ENCODE measurements around the gene ID4.

ID4 gene

DNA sequence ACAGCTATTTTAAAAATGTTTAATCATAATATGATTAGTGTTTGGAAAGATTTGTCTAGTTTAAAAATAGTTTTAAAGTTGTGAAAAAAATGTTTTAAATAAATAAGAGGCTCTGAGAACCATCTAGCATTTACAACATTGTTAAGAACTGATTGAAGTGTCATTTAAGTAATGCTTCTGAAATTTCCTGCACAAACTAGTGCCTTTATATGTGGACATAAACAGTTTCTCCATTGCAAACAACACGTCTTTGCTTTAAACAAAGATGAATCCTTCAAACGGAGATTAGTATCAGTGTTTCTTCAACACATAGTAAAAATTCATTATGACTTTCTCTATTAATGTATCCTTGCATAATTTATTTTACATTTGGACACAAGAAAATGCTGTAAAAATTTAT, 45.9 kb upstream of the ID4 start (continued):
- no peak for TF ChIP-seq ZNF626 (tag by site-specific recombination; IDR thresholded peaks at IDR 0.05)

DNA sequence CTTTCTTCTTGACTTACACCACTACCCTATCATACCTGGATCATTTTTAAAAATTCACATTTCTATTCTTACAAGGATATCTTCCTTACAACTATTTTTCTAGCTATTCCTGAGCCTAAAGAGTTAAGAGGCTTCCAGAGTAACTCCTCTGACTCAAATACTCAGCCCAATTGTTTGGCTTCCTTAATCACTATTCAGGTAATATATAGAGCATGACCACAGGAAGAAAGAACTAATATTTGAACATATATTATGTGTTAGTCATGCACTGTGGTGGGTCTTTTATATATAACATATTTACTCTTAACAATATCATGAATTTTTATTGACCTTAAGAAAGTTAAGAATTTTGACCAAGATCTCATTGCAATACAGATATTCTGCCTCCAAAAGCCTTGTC, 42.0 kb upstream of the ID4 start:
- H3K36me3 ChIP-seq (ENCODE audit: control insufficient read depth in 2 of 2, insufficient read depth in 1 of 2, low read length in 2 of 2) = no peaks in the 10 kb centered on the region
- H3K27ac ChIP-seq (ENCODE audit: extremely low read depth, low read depth, low read length) = no peak overlapping the region
- ChIA-PET POLR2A (no interaction called here), CTCF (interaction anchor here (0.5 kb wide), 1 partner anchor 204 kb away, joined by 4 read pairs; no protein-coding TSS in a partner anchor)
- TF ChIP-seq KLF7 (tag by site-specific recombination; IDR thresholded peaks at IDR 0.05; ENCODE audit: borderline replicate concordance) (no peak), ZNF776 (tag by site-specific recombination; IDR thresholded peaks at IDR 0.05; ENCODE audit: borderline replicate concordance) (no peak), ZNF140 (tag by site-specific recombination; IDR thresholded peaks at IDR 0.05) (no peak), ZNF223 (tag by site-specific recombination; IDR thresholded peaks at IDR 0.05) (no peak), YY2 (tag by site-specific recombination; IDR thresholded peaks at IDR 0.05) (no peak), ZNF747 (tag by site-specific recombination; IDR thresholded peaks at IDR 0.05) (no peak), ZXDB (tag by site-specific recombination; IDR thresholded peaks at IDR 0.05) (no peak), ZNF548 (tag by site-specific recombination; IDR thresholded peaks at IDR 0.05) (no peak), KLF1 (tag by site-specific recombination; IDR thresholded peaks at IDR 0.05) (no peak), ZNF48 (tag by site-specific recombination; IDR thresholded peaks at IDR 0.05) (no peak), INSM2 (tag by site-specific recombination; IDR thresholded peaks at IDR 0.05) (no peak), SP3 (tag by site-specific recombination; IDR thresholded peaks at IDR 0.05) (no peak), KLF17 (tag by site-specific recombination; IDR thresholded peaks at IDR 0.05) (no peak), KLF16 (tag by site-specific recombination; IDR thresholded peaks at IDR 0.05) (no peak), ELK4 (IDR thresholded peaks at IDR 0.05; ENCODE audit: borderline replicate concordance, low read depth, low read length) (no peak), ZNF157 (tag by site-specific recombination; IDR thresholded peaks at IDR 0.05) (no peak), ZNF629 (tag by site-specific recombination; IDR thresholded peaks at IDR 0.05) (no peak), ZNF626 (tag by site-specific recombination; IDR thresholded peaks at IDR 0.05) (no peak)
- TF ChIP-seq, protein P1, sequence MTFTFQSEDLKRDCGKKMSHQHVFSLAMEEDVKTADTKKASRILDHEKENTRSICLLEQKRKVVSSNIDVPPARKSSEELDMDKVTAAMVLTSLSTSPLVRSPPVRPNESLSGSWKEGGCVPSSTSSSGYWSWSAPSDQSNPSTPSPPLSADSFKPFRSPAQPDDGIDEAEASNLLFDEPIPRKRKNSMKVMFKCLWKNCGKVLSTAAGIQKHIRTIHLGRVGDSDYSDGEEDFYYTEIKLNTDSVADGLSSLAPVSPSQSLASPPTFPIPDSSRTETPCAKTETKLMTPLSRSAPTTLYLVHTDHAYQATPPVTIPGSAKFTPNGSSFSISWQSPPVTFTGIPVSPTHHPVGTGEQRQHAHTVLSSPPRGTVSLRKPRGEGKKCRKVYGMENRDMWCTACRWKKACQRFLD (tag by site-specific recombination; IDR thresholded peaks at IDR 0.05) = no peak
- H3K9me3 ChIP-seq (ENCODE audit: control insufficient read depth, insufficient read depth, low read depth, low read length) = no peaks in the 10 kb centered on the region; the same call in 1 of the 2 replicates
- H3K4me1 ChIP-seq (ENCODE audit: control insufficient read depth, insufficient read depth, low read length) = no peaks in the 10 kb centered on the region
- H3K4me3 ChIP-seq (ENCODE audit: low read depth, low read length) = no peak overlapping the region

GRCh38 chr6:19796452-19796851, 40.7 kb upstream of the ID4 start:
- Histone ChIP-seq H3K36me3 (ENCODE audit: control insufficient read depth in 2 of 2, insufficient read depth in 1 of 2, low read length in 2 of 2) (no peaks in the 10 kb centered on the region), H3K4me3 (ENCODE audit: low read depth, low read length) (no peak overlapping the region), H3K27ac (ENCODE audit: extremely low read depth, low read depth, low read length) (no peak overlapping the region), H3K9me3 (ENCODE audit: control insufficient read depth, insufficient read depth, low read depth, low read length) (no peaks in the 10 kb centered on the region; the same call in 1 of the 2 replicates), H3K4me1 (ENCODE audit: control insufficient read depth, insufficient read depth, low read length) (no peaks in the 10 kb centered on the region)
- POLR2A ChIA-PET = no interaction called here
- CTCF ChIA-PET = no interaction called here
- TF ChIP-seq, protein P2, sequence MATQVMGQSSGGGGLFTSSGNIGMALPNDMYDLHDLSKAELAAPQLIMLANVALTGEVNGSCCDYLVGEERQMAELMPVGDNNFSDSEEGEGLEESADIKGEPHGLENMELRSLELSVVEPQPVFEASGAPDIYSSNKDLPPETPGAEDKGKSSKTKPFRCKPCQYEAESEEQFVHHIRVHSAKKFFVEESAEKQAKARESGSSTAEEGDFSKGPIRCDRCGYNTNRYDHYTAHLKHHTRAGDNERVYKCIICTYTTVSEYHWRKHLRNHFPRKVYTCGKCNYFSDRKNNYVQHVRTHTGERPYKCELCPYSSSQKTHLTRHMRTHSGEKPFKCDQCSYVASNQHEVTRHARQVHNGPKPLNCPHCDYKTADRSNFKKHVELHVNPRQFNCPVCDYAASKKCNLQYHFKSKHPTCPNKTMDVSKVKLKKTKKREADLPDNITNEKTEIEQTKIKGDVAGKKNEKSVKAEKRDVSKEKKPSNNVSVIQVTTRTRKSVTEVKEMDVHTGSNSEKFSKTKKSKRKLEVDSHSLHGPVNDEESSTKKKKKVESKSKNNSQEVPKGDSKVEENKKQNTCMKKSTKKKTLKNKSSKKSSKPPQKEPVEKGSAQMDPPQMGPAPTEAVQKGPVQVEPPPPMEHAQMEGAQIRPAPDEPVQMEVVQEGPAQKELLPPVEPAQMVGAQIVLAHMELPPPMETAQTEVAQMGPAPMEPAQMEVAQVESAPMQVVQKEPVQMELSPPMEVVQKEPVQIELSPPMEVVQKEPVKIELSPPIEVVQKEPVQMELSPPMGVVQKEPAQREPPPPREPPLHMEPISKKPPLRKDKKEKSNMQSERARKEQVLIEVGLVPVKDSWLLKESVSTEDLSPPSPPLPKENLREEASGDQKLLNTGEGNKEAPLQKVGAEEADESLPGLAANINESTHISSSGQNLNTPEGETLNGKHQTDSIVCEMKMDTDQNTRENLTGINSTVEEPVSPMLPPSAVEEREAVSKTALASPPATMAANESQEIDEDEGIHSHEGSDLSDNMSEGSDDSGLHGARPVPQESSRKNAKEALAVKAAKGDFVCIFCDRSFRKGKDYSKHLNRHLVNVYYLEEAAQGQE (tag by site-specific recombination; IDR thresholded peaks at IDR 0.05) = no peak
- no peak for TF ChIP-seq ZNF324 (tag by site-specific recombination; IDR thresholded peaks at IDR 0.05)
- TF ChIP-seq ZNF548 (tag by site-specific recombination; IDR thresholded peaks at IDR 0.05) = no peak
- TF ChIP-seq ZNF266 (tag by site-specific recombination; IDR thresholded peaks at IDR 0.05; ENCODE audit: low read depth) = no peak
- TF ChIP-seq KLF1 (tag by site-specific recombination; IDR thresholded peaks at IDR 0.05) = no peak
- TF ChIP-seq ZBTB11 (tag by site-specific recombination; conservative IDR thresholded peaks at IDR 0.05; ENCODE audit: low read depth) = no peak
